NCI-H510A treated with DMSO at 0.1 percent for 48 hours (cell line): ENCODE measurements around the gene CLIP2.
"Not testable (repeated sequence)": the region's sequence is repeated elsewhere in the genome, so short reads cannot be mapped to it uniquely, and the experiment has no call there.

ENCODE experiments used
- DNase-seq: peaks from one replicate; lab custom pipeline; 2025; lab: John Stamatoyannopoulos, UW

The CLIP2 gene

DNA sequence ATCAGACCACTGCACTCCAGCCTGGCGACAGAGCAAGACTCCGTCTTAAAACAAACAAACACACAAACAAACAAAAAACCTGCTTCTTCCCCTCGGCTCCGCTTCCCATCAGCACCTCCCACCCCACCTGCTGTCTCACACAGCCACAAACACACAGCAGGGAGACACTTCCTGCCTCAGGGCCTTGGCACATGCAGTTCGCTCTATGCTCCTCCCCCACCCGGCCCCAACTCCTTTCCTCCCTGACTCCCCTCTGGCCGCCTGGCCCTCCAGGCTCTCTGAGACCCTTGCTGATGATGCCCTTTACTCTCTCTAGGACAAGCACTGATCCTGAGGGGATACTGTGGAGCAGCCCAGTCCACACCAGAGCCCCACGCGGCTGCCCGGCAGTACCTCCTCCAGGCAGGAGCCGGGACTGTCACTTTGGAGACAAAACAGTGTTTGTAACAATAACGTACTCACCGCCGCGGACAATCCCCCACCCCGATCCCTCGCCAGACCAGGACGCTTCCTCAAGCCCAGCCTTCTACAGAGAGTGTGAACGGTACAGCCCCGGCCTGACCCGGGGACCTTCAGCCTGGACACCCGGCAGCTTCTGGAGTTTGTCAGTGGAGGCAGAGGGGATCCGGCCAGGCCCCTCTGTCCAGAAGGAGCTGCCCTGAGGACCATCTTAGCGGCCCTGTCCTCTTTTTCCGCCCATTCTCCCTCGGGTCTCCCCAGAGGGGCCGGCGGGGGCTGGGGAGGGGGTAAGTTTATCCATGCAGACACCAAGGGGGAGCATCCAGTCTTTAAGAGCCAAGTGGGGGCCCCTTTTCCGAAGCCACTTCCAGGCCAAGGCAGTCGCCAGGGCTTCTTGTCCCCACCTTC, 114.5 kb downstream of the CLIP2 start:
- no peak for DNase-seq

DNA sequence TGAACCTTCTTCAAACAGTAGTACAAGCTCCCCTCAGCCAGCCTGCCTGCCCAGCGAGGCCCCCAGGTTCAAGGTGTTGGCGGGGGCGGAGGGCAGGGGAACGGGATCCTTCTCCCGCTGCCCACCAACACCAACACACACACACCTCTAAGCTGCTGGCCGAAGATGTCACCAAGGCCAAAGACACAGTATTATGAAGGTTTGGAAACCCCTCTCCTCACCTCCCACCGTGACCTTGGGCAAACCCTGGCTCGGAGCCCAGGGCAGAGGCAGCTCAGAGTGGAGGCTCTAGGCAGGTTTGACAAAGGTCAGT, 115.1 kb downstream of the CLIP2 start:
- DNase-seq = no peak

DNA sequence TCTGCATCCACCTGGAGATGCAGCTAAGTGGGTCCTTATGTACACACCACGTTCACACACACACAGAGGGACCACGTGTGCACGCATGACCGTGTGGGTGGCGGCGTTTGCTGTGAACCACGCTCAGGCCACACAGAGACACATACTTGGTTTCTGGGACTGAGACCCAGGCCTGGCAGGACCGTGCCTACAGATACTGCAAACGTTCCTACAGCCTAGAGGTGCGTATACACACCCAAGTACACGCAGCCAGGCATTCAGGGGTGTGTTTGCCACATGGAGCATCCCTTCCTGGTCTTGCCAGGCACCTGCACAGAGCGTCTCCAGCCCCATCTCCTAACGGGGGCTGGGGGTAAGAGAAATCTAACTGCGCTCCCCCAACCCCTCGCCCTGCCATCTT, 115.5 kb downstream of the CLIP2 start:
- no peak for DNase-seq

DNA sequence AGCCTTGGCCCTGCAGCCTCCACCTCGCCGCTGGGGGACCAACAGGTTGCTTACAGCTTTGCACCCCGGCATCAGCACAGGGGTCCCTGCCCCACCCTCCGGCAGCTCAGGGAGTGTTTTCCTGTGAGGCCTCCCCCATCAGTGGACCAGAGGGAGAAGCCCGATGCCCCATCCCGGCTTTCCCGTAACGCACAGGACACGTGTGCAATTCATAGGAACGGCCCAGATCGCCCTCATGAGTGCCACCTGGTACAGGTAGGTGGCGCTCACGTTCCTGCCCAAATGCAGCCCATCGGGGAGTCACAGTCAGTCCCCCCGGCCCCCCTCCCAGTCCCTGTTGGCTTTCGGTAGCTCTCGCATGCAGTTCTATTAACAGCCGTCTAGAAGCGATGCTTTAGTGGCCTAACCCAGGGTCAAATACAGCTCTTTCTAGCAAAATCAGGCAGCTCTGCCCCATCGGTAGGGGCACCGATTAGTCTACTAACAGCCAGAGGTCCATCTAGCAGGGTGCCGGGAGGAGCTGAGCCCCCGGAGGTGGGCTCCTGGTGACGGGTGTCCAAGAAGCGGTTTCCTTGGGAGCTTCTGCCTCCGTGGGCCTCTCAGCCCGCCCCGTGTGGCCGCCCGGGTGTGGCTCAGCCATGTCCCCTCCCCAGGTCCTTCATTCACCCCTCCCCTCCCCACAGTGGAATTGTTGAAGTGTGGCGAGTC, 116.1 kb downstream of the CLIP2 start:
- no peak for DNase-seq

DNA sequence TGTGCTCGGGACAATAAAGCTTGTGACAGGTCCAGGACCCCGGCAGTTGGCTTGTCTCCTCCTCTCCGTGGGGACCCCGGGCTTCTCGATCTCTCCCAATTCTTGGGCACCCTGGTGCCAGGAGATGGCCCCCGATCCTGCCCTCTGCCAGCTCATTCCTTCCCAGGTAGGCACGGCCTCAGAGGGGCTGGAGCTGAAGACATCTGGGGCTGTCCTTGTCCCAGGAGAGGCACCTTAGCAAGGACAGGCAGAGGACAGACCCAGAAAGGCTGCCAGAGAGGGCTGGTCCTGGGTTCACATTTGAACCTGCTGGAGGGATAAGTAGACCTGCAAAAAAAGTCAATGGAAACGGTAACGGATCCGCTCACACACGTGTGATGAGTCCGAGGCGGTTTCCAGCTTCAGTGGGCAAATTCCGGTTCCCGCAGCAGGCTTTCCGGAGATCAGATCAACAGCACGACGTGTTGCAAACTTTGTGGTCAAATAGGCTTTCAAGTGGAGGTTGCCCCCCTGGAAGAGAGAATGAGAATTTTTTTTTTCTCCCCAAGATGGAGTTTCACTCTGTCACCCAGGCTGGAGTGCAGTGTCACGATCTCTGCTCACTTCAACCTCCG, 116.8 kb downstream of the CLIP2 start:
- no peak for DNase-seq

DNA sequence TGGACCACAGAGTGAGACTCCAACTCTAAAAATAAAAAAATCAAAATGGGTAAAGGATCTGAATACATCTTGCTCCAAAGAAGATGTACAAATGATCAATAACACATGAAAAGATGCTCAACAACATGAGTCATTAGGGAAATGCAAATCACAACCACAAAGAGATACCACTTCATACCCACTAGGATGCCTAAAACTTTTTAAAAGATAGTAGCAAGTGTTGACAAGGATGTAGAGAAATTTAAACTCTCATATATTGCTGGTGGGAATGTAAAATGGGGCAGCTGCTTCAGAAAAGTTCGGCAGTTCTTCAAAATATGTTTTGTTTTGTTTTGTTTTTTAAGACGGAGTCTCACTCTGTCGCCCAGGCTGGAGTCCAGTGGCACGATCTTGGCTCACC, 118.8 kb downstream of the CLIP2 start:
- DNase-seq = no peak

- no peak for DNase-seq
Measured at GRCh38 chr7:74409571-74409970, 120.4 kb downstream of the CLIP2 start.

GRCh38 chr7:74410772-74411171, 121.6 kb downstream of the CLIP2 start:
- DNase-seq = no peak

- DNase-seq = not testable (repeated sequence)
Measured at GRCh38 chr7:74411571-74411970, 122.4 kb downstream of the CLIP2 start.

GRCh38 chr7:74412056-74412455, 122.8 kb downstream of the CLIP2 start:
- DNase-seq = no peak

- no peak for DNase-seq
Measured at GRCh38 chr7:74412603-74413002, 123.4 kb downstream of the CLIP2 start.

DNA sequence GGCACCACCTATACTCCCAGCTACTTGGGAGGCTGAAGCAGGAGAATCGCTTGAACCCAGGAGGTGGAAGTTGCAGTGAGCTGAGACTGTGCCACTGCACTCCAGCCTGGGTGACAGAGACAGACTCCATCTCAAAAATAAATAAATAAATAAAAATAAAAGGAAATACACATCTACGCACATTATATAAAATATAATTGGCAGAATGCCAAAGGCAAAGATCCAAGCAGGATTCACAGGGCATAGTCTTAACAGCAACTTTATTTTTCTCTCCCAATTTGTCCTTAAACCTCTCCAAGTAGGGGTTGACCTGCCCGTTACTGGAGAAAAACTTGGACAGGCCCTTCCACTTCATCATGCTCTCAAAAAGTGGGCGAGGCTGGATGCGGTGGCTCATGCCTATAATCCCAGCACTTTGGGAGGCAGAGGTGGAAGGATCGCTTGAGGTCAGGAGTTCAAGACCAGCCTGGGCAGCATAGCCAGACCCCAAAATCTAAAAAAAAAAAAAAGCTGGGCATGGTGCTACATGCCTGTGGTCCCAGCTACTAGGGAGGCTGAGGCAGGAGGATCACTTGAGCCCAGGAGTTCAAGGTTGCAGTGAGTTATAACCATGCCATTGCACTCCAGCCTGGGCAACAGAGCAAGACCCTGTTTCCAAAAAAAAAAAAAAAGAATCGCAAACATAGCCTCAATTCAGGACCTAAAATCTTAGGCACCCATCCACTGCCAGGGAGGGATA, 125.6 kb downstream of the CLIP2 start:
- not testable (repeated sequence) for DNase-seq

- peak; percentile 58 for DNase-seq
Measured at GRCh38 chr7:74417419-74417971, 128.3 kb downstream of the CLIP2 start.

DNA sequence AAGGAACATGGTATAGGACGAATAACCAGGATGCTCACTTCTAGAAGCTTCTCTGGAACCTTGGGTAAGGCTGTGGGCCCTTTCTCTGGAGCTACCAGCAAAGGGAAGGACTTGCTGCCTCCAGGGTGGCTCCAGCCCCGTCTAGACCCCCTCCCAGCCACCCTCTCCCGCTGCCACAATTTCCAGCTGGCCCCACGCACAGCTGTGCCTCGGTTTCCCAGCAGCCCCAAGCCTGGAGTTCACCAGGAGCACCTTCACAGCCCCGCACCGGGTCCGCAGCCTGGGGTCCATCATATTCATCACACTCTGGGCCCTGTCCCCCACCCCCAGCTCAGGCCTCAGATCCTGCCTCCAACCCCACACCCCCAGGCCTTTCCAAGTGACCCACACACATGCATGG, 128.9 kb downstream of the CLIP2 start:
- no peak for DNase-seq

DNA sequence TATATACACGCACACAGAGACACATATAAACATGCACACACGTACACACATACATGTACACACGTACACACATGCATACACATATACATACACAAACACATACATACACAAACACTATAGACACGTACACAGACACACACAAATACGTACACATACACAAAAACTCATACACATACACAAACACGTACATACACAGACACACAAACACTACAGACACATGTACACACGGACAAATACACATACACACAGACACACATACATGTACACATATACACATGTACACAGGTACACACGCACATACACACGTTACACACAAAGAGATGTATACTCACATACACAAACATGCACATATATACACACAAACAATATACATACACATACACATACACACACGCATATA, 129.3 kb downstream of the CLIP2 start:
- DNase-seq = no peak

- DNase-seq = not testable (repeated sequence)
Measured at GRCh38 chr7:74419232-74419631, 130.0 kb downstream of the CLIP2 start.

DNA sequence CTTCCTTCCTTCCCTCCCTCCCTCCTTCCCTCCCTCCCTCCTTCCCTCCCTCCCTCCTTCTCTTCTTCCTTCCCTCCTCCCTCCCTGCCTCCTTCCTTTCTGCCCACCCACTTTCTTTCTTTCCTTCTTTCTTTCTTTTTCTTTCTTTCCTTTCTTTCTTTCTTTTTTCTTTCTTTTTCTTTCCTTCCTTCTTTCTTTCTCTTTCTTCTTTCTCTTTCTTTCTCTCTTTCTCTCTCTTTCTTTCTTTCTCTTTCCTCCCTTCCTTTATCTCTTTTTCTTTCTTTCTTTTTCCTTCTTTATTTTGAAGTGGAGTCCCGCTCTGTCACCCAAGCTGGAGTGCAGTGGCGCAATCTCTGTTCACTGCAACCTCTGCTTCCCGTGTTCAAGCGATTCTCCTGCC, 130.8 kb downstream of the CLIP2 start:
- DNase-seq = no peak

DNA sequence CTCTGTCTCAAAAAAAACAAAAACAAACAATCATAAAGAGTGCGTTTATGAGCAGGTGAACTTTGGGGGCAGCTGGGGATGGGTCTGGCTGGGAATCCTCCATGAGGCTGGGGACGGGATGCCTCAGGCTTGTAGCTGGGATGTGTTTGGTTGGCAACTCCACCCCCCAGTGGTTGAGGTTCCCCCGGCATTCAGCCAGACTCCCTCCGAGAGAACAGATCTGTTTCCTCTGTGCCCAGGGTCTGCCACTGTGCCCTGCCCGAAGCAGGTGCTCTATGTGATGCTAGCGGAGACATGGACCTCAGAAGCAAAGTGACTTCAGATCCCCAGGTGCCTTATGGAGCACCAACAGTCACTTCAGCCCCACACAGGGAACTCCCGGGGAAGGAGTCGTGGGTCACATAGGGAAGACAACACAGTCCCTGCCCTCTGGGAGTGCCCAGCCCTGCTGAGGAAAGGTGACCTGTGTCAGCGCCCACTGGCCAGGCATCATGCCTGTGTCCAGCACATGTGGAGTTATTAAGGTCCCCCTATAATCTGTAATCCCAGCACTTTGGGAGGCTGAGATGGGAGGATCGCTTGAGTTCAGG, 135.2 kb downstream of the CLIP2 start:
- no peak for DNase-seq

DNA sequence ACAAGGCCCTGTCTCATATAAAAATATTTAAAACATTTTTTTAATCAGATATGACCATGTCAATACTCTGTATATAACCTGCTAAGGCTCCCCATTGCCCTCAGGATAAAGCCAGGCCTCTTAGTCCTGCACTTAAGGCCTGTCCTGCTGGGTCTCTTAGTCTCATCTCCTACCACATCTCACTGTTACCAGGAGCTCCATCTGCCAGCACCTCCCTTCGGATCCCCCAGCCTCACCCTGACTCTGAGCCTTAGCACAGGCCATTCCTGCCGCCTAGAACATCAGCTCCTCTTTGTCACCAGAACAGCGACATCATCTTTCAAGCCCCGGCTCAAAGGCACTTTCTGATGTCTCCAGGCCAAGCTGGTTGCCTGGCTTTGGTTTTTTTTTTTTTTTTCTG, 138.8 kb downstream of the CLIP2 start:
- DNase-seq = no peak

DNA sequence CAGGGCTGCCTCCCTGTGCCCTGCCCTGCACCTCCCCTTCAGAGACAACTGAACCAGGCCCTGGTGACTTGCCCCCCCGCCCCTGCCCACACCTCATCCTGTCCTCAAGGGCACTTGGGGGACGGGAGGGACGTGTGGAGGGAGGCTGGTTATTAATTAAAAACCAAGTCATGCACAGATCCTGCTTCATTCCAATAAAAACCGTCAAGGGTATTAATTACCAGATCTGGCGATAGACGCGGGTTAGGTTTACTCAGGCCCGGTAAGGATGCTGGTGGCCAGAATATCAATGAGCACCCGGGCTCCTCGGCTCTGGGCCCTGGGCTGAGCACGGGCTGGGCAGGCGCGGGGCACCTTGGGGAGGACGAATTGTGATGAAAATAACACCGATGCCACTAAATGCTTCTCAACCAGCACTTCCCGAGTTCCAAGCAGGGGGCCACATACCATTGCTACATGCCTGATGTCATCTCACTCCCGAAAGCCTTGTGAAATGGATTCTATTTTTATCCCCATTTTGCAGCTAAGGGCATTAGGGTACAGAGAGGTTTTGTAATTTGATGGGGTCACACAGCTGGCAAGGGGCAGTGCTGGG, 140.0 kb downstream of the CLIP2 start:
- DNase-seq = peak; percentile 22

DNA sequence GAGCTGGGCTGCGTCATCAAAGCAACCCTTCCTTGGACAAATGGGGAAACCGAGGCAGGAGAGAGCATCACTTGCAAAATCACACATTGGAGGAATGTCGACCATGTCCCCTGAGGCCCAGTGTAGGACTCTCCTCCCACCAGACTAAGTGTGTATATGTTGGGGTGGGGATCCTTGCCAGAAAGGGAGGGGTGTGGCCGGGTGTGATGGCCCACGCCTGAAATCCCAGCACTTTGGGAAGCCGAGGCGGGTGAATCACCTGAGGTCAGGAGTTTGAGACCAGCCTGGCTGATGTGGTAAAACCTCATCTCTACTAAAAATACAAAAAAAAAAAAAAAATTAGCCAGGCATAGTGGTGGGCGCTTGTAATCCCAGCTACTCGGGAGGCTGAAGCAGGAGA, 141.2 kb downstream of the CLIP2 start:
- not testable (repeated sequence) for DNase-seq
